ENCODE measurements around the gene CALR3. TPM values are rescaled to one million over a fixed set of nuclear protein-coding genes. Genes with fewer than 3 reads are reported as not detected.
"Not testable (repeated sequence)": the region's sequence is repeated elsewhere in the genome, so short reads cannot be mapped to it uniquely, and the experiment has no call there.

Gene CALR3
- total RNA-seq, 1 donor from 2014 or later, result not detected

GRCh38 chr19:16455489-16455888 lies 40.5 kb downstream of the CALR3 start:
- DNase-seq, result no peak

DNA sequence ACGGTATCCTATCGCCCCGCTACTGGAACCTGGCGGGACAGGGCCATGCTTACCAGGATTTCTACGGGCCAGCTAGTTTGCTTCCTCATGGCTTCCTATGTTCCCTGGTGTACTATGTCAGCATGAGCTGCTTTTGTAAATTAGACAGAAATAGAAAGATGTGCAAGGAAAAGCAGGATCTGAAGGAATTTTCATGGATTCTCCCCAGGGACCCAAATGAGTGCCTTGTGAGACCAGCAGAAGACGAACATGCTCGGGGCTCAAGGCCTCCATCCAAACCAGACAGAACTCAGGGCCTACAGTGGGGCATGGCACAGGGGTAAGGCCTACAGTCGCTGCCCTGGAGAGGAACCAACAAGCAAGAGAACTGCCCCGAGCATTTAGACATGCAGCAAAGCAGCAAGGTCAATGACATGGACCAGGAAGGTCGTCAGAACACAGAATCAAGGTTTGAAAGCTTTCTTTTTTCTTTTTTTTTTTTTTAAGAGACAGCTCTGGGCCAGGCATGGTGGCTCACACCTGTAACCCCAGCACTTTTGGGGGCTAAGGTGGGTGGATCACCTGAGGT lies 41.5 kb downstream of the CALR3 start:
- no peak for DNase-seq

DNA sequence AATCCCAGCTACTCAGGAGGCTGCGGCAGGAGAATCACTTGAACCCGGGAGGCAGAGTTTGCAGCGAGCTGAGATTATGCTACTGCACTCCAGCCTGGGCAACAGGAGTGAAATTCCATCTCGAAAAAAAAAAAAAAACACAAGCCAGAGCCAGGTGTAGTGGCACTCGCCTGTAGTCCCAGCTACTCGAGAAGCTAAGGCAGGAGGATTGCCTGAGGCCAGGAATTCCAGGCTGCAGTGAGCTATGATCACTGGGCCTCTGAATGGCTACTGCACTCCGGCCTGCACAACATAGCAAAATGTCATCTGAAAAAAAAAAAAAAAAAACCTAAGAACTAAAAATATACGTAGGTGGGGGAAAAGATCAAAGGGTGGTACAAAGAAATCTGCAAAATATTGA lies 43.6 kb downstream of the CALR3 start:
- no peak for DNase-seq

GRCh38 chr19:16449330-16449961 lies 46.5 kb downstream of the CALR3 start:
- no peak for DNase-seq

GRCh38 chr19:16448872-16449271 lies 47.1 kb downstream of the CALR3 start:
- DNase-seq, result not testable (repeated sequence)

- DNase-seq, result peak; percentile 98
Observed at GRCh38 chr19:16446724-16447368, 49.1 kb downstream of the CALR3 start.

DNA sequence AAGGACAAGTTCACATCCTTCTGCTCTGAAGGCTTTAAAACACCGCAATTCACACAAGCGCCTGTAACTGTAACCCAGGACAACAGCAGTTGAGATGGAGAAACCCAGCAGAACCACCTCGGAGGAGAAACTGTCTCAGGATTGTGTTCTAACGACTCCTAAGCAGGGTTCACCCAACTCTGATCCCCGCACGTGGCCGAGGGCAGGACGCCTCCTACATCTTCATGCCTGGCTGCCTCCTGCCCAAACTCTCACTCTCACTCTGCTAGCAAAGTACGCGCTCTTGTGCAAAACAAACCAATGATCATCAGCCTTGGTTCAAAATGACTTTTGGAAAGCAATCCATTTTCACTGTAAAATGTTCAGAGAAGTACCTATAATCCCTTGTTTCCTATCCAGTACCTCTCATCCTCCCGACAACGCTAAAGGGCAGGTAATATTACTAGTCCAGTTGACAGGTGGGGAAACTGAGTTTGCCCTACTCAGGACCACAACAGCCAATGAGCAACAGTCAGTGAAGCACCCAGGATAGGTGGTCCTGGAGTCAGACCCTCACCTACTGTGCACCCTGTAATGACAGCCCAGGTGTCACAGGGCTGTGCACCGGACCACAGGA lies 49.8 kb downstream of the CALR3 start:
- peak; percentile 20 for DNase-seq

DNA sequence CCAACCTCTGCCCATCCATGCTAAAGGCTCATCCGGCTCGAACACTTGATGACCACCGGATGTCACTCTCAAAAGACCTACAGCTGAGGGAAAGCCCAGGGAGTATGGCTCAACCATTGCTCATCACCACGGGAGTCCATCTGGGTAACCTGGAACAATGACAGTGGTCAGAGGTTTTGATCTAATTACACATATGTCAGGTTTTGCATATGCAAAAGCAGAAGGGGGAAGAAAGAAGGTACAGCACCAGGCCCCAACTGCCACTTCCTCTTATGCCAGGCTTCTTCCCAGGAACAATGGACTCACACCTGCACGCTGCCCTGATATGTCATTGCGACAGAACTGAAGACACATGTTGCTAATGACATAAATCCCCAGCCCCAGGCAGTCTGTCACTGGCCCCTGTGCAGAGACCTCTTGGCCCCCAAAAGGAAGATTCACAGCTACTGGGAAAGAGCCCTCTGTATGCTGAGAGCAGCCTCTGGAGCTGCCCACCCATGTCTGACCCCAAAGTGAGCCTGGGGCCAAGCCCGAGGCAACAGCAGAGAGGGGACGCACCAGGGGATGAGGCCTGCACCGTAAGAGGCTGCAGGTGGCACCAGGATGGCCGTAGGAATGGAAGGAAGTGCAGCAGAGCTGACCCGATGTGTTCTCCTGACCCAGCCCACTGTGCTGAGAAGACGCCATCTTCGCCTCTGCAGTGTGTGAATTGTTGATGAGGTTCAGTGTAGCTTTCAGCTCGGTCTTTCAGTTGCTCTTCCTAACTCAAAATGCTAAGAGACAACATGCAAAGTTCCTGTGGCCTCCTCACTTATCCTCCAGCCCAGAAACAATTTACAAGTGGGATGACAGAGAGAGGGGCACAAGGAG lies 50.5 kb downstream of the CALR3 start:
- DNase-seq, result peak; percentile 35

GRCh38 chr19:16444269-16444600 lies 51.7 kb downstream of the CALR3 start:
- DNase-seq, result no peak

GRCh38 chr19:16442386-16443276 lies 53.3 kb downstream of the CALR3 start:
- DNase-seq, result peak; percentile 52

DNA sequence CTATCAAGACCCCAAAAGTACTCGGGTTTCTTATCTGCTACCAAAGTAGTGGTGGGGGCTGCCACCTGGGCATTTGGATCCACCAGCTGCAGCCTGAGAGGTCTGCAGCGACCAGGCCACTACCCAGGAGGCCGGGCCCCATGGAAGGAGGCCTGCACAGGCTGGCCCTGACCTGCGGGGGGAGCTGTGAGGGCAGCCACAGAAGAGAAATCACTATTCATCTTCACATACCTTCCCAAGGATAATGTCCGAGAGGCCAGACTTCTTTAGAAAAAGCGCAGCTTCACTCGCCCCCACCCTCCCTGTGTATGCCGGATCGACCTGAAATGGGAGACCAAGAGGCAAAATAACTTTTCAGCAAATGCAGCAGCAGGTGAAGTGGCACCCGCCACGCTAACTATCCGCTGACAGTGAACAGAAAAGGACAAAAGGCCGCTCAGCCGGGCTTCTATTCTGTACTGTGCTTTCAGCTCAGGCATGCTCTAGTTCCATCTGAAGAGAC lies 54.3 kb downstream of the CALR3 start:
- DNase-seq, result peak; percentile 64

- no peak for DNase-seq
Observed at GRCh38 chr19:16436780-16437332, 59.1 kb downstream of the CALR3 start.

DNA sequence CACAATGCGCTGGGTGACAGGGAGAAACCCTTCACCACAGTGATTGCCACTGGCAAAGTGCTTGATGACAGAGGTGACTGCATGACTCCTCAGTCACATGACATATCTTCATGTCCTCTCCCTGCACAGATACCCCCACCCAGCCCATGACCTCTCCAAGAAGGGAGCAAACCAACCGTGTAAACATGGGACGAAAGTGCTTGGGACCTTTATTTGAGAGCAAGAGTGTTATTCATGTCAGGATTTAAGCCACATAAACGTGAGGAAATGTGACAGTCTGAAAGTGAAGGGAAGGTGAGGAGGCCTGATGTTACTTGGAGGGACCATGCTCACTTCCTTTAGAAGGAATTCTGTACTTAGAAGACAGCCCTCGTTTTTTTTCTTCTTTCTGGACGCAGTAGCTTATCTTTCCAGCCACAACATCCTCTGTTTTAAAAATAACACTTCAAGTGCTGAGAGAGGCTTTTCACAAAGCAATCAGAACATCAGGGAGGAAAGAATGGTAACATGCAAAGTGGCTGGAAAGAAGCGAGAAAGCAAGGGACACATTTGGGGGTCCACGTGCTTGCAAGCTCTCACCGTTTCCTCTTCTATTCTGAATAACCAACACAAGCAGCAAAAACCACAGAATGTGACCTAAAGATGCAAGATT lies 59.8 kb downstream of the CALR3 start:
- peak; percentile 65 for DNase-seq

DNA sequence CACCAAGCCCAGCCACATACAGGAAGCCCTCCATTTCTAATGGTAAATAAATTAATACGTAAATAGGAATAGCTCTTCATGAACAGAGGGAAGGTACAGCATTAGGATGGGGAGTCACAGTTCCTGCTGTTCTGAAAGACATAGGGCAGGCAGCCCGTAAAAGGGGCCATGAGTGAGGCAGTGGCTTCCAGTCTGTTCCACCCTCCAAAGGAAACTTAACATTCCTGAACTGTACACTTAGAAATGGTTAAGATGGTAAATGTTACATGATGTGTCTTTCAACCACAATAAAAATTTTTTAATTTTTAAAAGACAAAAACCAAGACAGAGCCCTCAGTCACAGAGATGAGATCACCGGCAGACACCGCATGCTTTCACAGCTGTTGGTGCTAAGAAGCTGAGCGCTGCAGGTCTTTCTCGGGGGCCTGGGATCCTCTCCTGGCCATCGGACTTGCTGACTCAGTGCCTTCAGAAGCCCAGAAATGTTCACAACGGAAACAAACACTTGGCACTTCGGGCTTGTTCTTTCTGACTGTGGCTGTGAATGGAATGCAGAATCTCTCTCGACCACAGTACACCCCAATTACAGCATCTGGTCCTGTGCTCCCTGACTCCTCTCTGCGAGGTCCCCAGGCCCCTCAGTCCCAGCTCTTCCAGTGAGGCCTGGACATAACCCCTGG lies 60.6 kb downstream of the CALR3 start:
- peak; percentile 78 for DNase-seq

DNA sequence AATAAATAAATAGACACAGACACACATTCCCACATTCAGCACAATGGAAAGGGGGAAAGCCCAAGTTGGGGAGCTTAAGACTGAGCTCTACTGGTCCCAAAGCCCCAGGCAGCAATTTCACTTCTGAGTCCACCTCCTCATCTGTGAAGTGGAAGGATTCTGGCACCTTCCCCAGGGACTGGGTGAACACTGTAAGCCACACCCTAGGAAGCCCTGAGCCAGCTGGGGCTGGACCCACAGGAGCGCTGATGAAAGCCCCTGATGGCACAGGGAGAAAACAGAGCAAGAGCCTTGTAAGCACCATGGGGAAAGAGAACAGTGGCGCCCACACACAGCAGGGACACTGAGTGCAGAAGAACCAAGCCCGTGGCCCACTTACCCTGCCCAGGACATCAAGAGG lies 62.0 kb downstream of the CALR3 start:
- DNase-seq, result no peak

DNA sequence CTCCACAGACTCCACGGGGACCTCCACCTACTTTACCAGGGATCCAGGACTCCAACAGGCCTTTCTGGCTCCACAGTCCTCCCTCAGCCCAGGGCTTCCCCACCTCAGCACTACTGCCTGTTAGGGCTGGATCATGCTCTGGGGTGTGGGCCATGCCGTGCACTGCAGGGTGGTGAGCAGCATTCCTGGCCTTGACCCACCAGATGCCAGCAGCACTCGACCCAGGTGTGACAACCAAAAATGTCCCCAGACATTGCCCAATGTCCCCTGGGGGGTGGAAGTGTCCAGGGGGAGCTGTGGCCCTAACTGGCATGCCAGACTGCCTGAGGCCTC lies 66.2 kb downstream of the CALR3 start:
- no peak for DNase-seq

- DNase-seq, result peak; percentile 28
Observed at GRCh38 chr19:16429066-16429758, 66.8 kb downstream of the CALR3 start.
